Erythroblast (primary cell): Measurements from ENCODE around the gene PXT1.

Source experiments
- GATA1 ChIP-seq: IDR thresholded peaks from 2 replicates; pipeline ENCODE4 v1.6.1; 2011; ENCODE audit warnings: low read depth, mild to moderate bottlenecking, control low read depth, low read length, moderate library complexity
- POLR2A ChIP-seq: IDR thresholded peaks from 2 replicates; pipeline ENCODE4 v1.6.1; 2011; ENCODE audit warnings: mild to moderate bottlenecking, low read length

GRCh38 chr6:36389353-36389752 is 53.3 kb downstream of the PXT1 start:
- TF ChIP-seq POLR2A, result no peak
- TF ChIP-seq GATA1, result no peak
